Body of pancreas (tissue), 4 donors: ENCODE measurements around the gene CDT1. TPM values are rescaled to one million over a fixed set of nuclear protein-coding genes. Genes with fewer than 3 reads are reported as not detected.
A peak's percentile ranks its signal among the peaks of the same experiment; 100 is the strongest.

Experiments
- ATAC-seq: fragments of 150-250 bp; one replicate; pipeline ENCODE4 v1.9.1; 2016
- DNase-seq, 4 donors: peaks; one replicate each; pipeline ENCODE4 v3.0.0-alpha.2; 2019
- H3K27ac ChIP-seq, 4 donors: fragments of 200-600 bp; sonication (generic); 1 replicate in 3 of 4; 2 replicates in 1 of 4; pipeline versions ENCODE4 v1.5.1 to v1.6.1; 2016 to 2019; ENCODE audit warnings: mild to moderate bottlenecking in 1 of 4, mixed read lengths in 1 of 4, moderate library complexity in 1 of 4
- H3K27me3 ChIP-seq, 2 donors: fragments of 200-600 bp; sonication (generic); one replicate each; pipeline ENCODE4 v1.6.0; 2016; ENCODE audit warnings: mild to moderate bottlenecking in 1 of 2
- H3K36me3 ChIP-seq, 2 donors: fragments of 200-600 bp; sonication (generic); replicated peaks in 1 of 2; 2 replicates each; pipeline ENCODE4 v1.5.1; 2016; ENCODE audit warnings: low read depth in 2 of 2; ENCODE audit not compliant: insufficient read depth in 1 of 2
- H3K4me1 ChIP-seq: fragments of 200-600 bp; sonication (generic); one replicate; pipeline ENCODE4 v1.6.0; 2016
- H3K4me3 ChIP-seq, 2 donors: fragments of 200-600 bp; sonication (generic); 1 replicate in 1 of 2; 2 replicates in 1 of 2; pipeline ENCODE4 v1.5.1; 2016 to 2019
- H3K9me3 ChIP-seq, 3 donors: fragments of 200-600 bp; sonication (generic); 1 replicate in 2 of 3; 2 replicates in 1 of 3; pipeline ENCODE4 v1.5.1; 2016
- CTCF ChIP-seq, 7 experiments: fragments of 450-650 bp in 4 of 7; fragments of 200-600 bp in 3 of 7; sonication (generic) in 3 of 7; IDR thresholded peaks; one replicate each; pipeline ENCODE4 v1.5.1; 2016 to 2019; ENCODE audit warnings: antibody characterized with exemption in 7 of 7
- POLR2A ChIP-seq, 3 donors: fragments of 450-650 bp; IDR thresholded peaks; one replicate each; pipeline ENCODE4 v1.6.1; 2016; ENCODE audit warnings: antibody characterized with exemption in 3 of 3, mild to moderate bottlenecking in 2 of 3
- WGBS, 2 donors: methylation state at CpG; one replicate each; pipeline ENCODE4 v1.1.5; 2017; 5-methylcytosine and 5-hydroxymethylcytosine counted together
- intact Hi-C: fragments of 100-400 bp; cut with DNase I; formaldehyde crosslinking; loops from one replicate; pipeline ENCODE4 v1.15.1; 2023
- total RNA-seq, 2 donors: library from RNA; depleted of rRNA; stranded (reverse); fragments of >200 nt; gene quantifications; one replicate each; pipeline ENCODE4 v1.1.0, GENCODE V29; 2016

Gene CDT1
- 1 to 10 TPM in 1 of 2 donors, not detected in 1; 7.6 TPM for total RNA-seq

GRCh38 chr16:88803264-88803987, at the start of gene CDT1:
Gene CDT1, plus strand, starts transcription at chr16:88803789. Its CDS starts 43 bp downstream, at chr16:88803832.
- ATAC-seq, result peak; percentile 88
- H3K4me1 ChIP-seq, result peaks cover 23% of the 10 kb centered on the region
- no peaks in the 10 kb centered on the region for H3K36me3 ChIP-seq
- peak within 1 kb of the TSS in 1 of 2 donors; percentile 60 for H3K4me3 ChIP-seq
- intact Hi-C loops, result no loop called here
- peak; percentile 81 to 89 (median 84) for DNase-seq
- 0 to 1% methylated on average over 21 to 64 of the region's 98 CpGs for WGBS, 2 donors
- TF ChIP-seq POLR2A (IDR thresholded peaks at IDR 0.05) (peak in 2 of 3 donors; percentile 54 to 56), CTCF (IDR thresholded peaks at IDR 0.05) (peak in 1 of 7 experiments; percentile 5)
- H3K27ac ChIP-seq, result peak within 1 kb of the TSS in 2 of 4 donors; percentile 39 to 56
- H3K27me3 ChIP-seq, result no peaks in the 10 kb centered on the region
- no peaks in the 10 kb centered on the region for H3K9me3 ChIP-seq

- no peak for ATAC-seq
- DNase-seq, result no peak
- Histone ChIP-seq H3K27me3 (no peaks in the 10 kb centered on the region), H3K9me3 (no peaks in the 10 kb centered on the region), H3K27ac (no peak overlapping the region), H3K4me3 (no peak overlapping the region), H3K4me1 (peaks cover 4% of the 10 kb centered on the region), H3K36me3 (no peaks in the 10 kb centered on the region)
- intact Hi-C loops, result no loop called here
- no peak for TF ChIP-seq POLR2A (IDR thresholded peaks at IDR 0.05)
- TF ChIP-seq CTCF (IDR thresholded peaks at IDR 0.05), result no peak
- WGBS, 2 donors, result 85 to 90% methylated on average over 5 to 26 of the region's 28 CpGs
These were observed 49.3 kb upstream of the CDT1 start for GRCh38 chr16:88754109-88754911.

DNA sequence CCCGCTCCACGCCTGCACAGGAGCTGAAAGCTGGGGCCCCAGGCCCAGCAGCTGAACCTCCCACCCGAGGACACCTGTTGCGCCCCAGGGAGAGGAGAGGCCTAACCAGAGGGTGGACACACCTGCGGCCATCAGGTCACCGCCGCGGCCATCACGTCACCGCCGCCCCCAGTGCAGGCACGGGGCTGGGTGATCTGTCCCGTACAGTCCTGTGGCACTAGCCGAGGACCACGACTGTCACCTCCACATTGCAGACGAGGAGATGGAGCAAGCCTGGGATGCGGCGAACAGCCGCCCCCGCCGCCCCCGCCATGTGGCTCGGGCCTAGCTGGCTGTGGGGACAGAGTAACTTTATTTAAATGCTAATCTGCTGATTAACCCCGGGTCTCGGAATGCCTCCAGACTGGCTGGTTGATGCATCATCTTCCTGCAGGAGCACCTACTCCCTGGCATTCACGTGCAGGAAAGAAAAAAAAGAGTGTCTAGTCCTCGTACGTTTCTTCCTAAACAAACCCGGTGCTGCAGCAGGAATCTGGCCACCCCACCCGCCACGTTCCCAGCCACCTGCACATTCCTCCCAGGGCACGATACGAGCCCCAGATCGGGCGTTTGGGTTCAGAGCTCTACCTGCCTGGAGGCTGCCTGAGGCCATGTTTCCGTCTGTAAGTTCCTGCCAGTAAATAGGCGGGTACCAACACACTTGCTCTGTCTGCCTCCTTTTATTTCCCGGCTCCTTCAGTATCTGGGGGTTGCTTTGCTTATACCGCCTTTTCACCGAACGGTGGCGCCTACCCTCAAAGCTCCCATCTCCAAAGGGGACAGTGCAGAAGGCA, 48.5 kb upstream of the CDT1 start:
- H3K9me3 ChIP-seq, result no peaks in the 10 kb centered on the region
- no peak for DNase-seq
- no peak overlapping the region for H3K4me3 ChIP-seq
- no peaks in the 10 kb centered on the region for H3K36me3 ChIP-seq
- ATAC-seq, result peak; percentile 16
- intact Hi-C loops, result no loop called here
- peak in 2 of 7 experiments; percentile 15 to 16 for TF ChIP-seq CTCF (IDR thresholded peaks at IDR 0.05)
- TF ChIP-seq POLR2A (IDR thresholded peaks at IDR 0.05), result no peak
- H3K4me1 ChIP-seq, result peaks cover 12% of the 10 kb centered on the region
- no peak overlapping the region for H3K27ac ChIP-seq
- 64 to 84% methylated on average over 24 to 40 of the region's 42 CpGs for WGBS, 2 donors
- no peaks in the 10 kb centered on the region for H3K27me3 ChIP-seq

GRCh38 chr16:88755745-88756443, 47.7 kb upstream of the CDT1 start:
- 81 to 87% methylated on average over 13 to 23 of the region's 23 CpGs for WGBS, 2 donors
- H3K4me3 ChIP-seq, result no peak overlapping the region
- intact Hi-C loops, result no loop called here
- H3K9me3 ChIP-seq, result no peaks in the 10 kb centered on the region
- H3K4me1 ChIP-seq, result peaks cover 20% of the 10 kb centered on the region
- no peak overlapping the region for H3K27ac ChIP-seq
- TF ChIP-seq POLR2A (IDR thresholded peaks at IDR 0.05), result no peak
- no peak for TF ChIP-seq CTCF (IDR thresholded peaks at IDR 0.05)
- no peak for ATAC-seq
- no peaks in the 10 kb centered on the region for H3K27me3 ChIP-seq
- no peaks in the 10 kb centered on the region for H3K36me3 ChIP-seq
- DNase-seq, result no peak
